Inferior parietal cortex (tissue), 1 donor: Measurements from ENCODE around the gene INTS6L.
"Not testable (repeated sequence)": the region's sequence is repeated elsewhere in the genome, so short reads cannot be mapped to it uniquely, and the experiment has no call there.

Source experiments
- DNase-seq: peaks from one replicate; pipeline ENCODE4 v3.0.0-alpha.2; 2016; ENCODE audit errors: extremely low spot score

Gene INTS6L

GRCh38 chrX:135522132-135522530 is 1.7 kb downstream of the INTS6L start:
- DNase-seq: peak; percentile 34

DNA sequence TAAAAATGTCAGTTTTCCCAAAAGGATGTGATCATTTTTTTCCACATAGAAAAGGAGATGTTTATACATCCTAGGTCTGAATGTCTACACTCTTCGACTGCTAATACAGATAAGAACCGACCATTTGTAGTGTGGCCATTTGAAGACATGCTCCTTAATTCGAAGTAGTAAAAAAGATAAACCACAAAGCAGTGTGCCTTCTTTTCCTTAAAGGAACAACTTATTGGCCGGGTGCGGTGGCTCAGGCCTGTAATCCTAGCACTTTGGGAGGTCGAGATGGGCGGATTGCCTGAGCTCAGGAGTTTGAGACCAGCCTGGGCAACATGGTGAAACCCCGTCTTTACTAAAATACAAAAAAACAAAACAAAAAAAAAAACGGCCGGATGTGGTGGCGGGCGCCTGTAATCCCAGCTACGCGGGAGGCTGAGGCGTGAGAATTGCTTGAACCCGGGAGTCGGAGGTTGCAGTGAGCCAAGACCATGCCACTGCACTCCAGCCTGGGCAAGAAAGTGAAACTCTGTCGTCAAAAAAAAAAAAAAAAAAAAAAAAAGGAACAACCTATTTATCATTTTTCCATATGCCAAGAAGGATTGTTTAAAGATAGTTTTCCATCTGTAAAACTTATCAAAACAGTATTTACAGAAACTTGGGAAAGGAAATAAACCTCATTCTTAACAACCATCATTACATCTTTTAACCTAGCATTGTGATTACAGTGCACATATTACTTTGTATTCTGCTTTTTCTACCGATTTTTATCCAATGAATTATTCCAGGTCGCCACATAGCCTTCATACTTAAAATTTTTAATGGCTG is 2.6 kb downstream of the INTS6L start:
- no peak for DNase-seq

DNA sequence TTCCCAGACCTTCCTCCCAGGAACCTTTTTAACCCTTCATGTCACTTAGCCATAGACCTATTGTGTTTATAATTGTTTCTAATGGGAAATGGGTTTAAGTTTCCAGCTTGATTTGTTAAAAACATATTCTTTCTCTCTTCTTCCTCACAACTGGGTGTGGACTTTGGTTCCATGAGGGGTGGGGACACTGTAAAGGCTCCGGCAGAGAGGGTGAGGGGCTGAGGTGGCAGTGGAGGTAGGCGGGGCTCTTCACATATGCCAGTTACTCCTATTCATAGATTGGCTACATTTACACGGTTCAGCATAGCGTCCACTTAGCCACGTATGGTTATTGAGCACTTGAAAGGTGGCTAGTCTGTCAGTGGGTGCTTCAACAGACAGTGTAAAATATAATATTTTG is 7.8 kb downstream of the INTS6L start:
- DNase-seq: no peak

- DNase-seq: no peak
Observed at GRCh38 chrX:135528756-135529155, 8.3 kb downstream of the INTS6L start.

DNA sequence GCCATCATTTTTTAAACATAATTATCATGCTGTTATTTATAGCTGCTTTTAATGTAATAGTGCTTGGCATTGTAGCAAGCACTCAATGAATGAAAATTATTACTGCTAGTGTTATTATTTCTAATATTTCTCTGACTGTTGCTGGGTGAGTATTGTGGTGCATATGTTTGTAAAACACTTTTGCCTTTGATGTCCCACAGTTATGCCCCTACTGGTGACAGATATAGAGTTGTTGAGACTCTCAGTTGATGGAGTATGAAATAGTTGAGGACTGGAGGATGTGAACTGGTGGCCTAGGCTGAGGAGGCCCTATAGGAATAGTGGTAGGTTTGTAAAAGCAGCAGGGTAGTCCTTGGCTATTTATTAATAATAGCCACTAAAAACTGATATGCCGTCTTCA is 9.6 kb downstream of the INTS6L start:
- no peak for DNase-seq

GRCh38 chrX:135531813-135532212 is 11.4 kb downstream of the INTS6L start:
- DNase-seq: no peak

GRCh38 chrX:135535077-135535940 is 14.8 kb downstream of the INTS6L start:
- no peak for DNase-seq

DNA sequence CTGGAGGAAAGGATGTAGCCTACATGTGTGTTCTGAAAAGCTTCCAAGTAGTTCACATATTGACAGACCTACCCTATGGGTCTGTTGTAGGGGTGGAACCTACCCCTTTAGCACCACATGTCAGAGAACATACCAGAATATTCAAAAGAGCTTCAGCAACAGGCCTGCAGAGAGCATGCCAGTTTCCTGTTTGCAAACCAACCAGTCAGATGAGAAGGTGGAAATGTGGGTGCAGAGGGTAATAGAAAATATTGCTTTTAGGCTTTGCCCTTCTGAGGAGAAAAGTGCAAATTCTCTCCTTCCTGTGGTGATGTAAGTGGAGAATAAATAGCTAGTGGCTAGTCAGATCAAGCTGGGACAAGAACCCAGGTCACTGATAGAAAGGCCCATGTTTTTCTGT is 16.4 kb downstream of the INTS6L start:
- no peak for DNase-seq

DNA sequence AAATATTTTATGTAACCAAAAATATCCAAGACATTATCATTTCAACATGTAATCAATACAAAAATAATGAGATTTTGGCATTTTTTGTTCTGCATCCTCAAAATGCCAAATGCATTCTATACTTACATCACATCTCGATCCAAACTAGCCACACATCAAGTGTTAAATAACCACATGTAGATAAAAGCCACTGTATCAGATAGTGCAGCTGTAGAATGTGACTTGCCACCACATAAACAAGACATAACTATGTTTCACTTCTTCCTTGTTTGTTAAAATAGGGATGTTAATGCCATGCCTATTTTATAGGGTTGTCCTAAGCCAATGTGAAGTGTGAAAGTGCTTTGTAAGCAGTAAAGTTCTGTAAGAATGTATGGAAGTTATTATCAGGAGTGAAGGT is 20.9 kb downstream of the INTS6L start:
- no peak for DNase-seq

DNA sequence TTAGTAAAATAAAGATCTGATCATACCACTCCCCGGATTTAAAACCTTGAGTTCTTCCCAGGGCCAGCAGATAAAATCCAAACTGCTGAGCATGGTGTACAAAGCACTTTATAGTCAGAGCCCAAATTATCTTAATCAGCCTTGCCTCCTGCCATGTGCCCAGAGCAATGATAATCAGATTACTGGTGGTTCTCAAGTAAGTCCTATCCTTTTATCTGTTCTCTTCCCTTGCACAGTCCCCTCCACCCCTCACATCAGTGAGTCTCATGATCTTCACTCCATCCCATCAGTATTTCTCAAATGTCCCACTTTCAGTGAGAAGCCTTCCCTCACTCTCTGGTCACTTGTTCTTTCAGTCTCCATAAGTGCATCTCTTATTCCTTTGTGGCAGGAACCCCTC is 22.7 kb downstream of the INTS6L start:
- DNase-seq: no peak

GRCh38 chrX:135543924-135544323 is 23.5 kb downstream of the INTS6L start:
- DNase-seq: no peak

GRCh38 chrX:135544338-135544948 is 24.0 kb downstream of the INTS6L start:
- DNase-seq: no peak

DNA sequence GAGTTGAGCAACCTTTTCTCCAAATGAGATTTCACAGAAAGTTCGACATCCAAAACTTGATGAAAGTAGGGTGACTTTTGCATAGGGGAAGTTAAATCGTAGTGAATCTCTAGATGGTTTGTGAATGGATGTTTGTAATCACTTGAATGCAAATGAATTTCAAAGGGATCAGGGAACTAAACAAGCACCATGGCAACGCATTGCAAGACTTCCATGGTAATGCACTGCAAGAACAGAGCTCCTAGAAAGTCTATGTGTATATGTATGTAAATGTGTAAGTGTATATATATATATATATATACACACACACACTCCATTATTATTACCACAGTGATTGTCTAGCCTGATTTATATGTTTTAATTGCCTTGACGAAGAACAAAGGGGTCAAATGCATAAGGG is 27.3 kb downstream of the INTS6L start:
- DNase-seq: no peak

DNA sequence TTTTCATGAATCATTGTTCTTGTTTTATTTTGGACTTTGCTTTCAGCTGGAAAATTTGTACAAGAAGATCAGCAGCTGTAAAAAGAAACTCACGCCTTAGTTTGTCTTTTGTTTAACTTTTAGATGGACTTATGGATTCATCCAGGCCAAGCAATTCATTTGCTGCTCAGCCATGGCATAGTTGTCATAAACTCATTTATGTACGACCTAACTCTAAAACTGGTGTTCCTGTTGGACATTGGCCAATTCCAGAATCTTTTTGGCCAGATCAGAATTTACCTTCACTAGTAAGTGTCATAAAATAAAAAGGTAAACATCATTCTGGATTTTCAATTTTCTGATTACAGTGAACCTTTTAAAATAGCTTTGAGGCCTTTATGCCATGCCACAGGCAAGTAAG is 29.1 kb downstream of the INTS6L start:
- DNase-seq: no peak

GRCh38 chrX:135556055-135556454 is 35.6 kb downstream of the INTS6L start:
- no peak for DNase-seq

DNA sequence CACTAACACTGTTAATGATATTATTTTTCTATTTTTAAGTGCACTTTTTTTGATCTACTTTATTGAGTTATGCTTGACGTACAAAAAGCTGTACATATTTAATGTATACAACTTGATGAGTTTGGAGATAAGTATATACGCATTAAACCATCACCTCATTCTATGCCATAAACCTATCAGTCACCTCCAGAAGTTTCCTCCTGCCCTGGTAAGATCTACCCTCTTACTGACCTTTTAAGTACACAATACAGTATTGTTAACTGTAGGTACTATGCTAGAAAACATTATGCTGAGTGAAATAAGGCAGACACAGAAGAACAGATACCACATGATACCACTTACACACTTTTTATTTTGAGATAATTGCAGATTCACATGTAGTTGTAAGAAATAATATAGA is 36.9 kb downstream of the INTS6L start:
- DNase-seq: no peak

DNA sequence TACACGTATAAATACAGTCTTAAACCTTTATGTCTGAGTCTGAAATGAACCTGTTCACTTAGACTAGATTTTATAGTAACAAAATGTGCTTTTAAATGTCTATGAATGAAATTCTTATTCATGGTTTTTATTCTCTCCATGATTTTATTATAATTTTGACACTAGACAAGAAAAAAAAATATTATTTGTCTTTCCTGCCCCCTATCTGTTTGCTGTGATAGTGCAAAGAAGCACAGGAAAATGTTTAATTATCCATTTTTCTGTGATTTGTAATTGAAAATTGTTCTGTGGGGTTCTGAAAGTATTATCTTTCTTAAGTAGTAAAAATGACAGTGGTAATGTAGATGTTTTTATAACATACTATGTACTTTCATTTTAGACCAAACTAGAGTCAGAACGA is 52.0 kb downstream of the INTS6L start:
- no peak for DNase-seq

- DNase-seq: no peak
Observed at GRCh38 chrX:135581496-135581895, 61.0 kb downstream of the INTS6L start.

- no peak for DNase-seq
Observed at GRCh38 chrX:135585153-135585552, 64.7 kb downstream of the INTS6L start.

DNA sequence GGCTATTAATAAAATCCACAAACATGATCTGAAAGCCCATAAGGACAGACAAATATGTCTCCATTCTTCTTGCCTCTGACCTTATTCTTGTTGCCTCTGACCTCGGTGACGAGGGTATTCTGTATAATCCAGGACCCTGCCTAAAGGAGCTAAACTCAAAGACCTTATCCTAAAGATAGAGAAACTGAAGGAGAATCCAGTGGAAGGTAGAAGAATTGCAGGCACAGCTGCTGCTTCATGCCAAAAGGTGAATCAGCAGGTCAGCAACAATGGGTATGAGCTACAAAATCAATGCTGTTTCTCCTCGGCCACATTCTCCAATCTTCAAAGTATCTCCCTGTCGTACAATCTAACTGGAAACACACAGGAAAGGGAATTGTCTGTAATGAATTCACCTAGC is 71.4 kb downstream of the INTS6L start:
- no peak for DNase-seq

GRCh38 chrX:135594049-135594448 is 73.6 kb downstream of the INTS6L start:
- not testable (repeated sequence) for DNase-seq

- not testable (repeated sequence) for DNase-seq
Observed at GRCh38 chrX:135594453-135594852, 74.0 kb downstream of the INTS6L start.

- no peak for DNase-seq
Observed at GRCh38 chrX:135595543-135595942, 75.1 kb downstream of the INTS6L start.
